Frontal cortex (tissue), 1 donor: Measurements from ENCODE around the gene TOP3A. TPM values are rescaled to one million over a fixed set of nuclear protein-coding genes. Genes with fewer than 3 reads are reported as not detected.

Experiments
- total RNA-seq: library from RNA; depleted of rRNA; stranded (reverse); fragments of >200 nt; gene quantifications from one replicate; pipeline ENCODE4 v1.2.3, GENCODE V29; 2014

TOP3A gene
- total RNA-seq, 1 donor from 2014 or later, result 36.3 TPM

Other genes with a start within 250 kb of the TOP3A start
- 14.3 TPM for gene DRG2, start 227.0 kb downstream of the TOP3A start, total RNA-seq
- 2.4 TPM for gene MYO15A, start 206.2 kb downstream of the TOP3A start, total RNA-seq
- 82.7 TPM for gene ALKBH5, start 131.2 kb downstream of the TOP3A start, total RNA-seq
- gene LLGL1, start 89.4 kb downstream of the TOP3A start, total RNA-seq, result 30.2 TPM
- gene FLII, start 56.3 kb downstream of the TOP3A start, total RNA-seq, result 68.9 TPM
- 34.2 TPM for gene MIEF2, start 54.3 kb downstream of the TOP3A start, total RNA-seq
- gene SMCR8, start 299 bp upstream of the TOP3A start, total RNA-seq, result 10.6 TPM
- gene SHMT1, start 48.6 kb upstream of the TOP3A start, total RNA-seq, result 2.4 TPM
- gene EVPLL, start 62.8 kb upstream of the TOP3A start, total RNA-seq, result not detected
- gene LGALS9C, start 161.8 kb upstream of the TOP3A start, total RNA-seq, result not detected